ENCODE measurements around the gene MACO1. TPM values are rescaled to one million over a fixed set of nuclear protein-coding genes. Genes with fewer than 3 reads are reported as not detected.

The MACO1 gene
- total and polyA plus RNA-seq, 4 donors: 7.9 to 20.7 (median 13.6) TPM

GRCh38 chr1:25537153-25537831 is 106.6 kb downstream of the MACO1 start:
- 69 to 72% methylated on average over 7 of the region's 7 CpGs for WGBS, 2 donors

GRCh38 chr1:25538191-25538767 is 107.6 kb downstream of the MACO1 start:
- no peak for TF ChIP-seq CTCF (IDR thresholded peaks at IDR 0.05; ENCODE audit: control extremely low read depth, extremely low read depth)
- Histone ChIP-seq H3K9me3 (ENCODE audit: control insufficient read depth in 4 of 4, insufficient read depth in 3 of 4, low read length in 3 of 4) (no peaks in the 10 kb centered on the region), H3K27ac (ENCODE audit: low read depth in 1 of 2, low read length in 1 of 2) (no peak overlapping the region), H3K9ac (ENCODE audit: insufficient read depth in 1 of 2, low read length in 2 of 2) (no peak overlapping the region), H3K36me3 (ENCODE audit: control insufficient read depth in 4 of 4, insufficient read depth in 4 of 4, low read length in 4 of 4) (no peaks in the 10 kb centered on the region), H3K4me1 (ENCODE audit: control insufficient read depth in 5 of 5, insufficient read depth in 5 of 5, low read length in 5 of 5) (no peaks in the 10 kb centered on the region), H3K27me3 (ENCODE audit: control insufficient read depth in 3 of 3, insufficient read depth in 3 of 3, low read length in 2 of 3) (no peaks in the 10 kb centered on the region), H3K4me3 (no peak overlapping the region)
- 79 to 81% methylated on average over 4 of the region's 4 CpGs for whole genome bisulfite sequencing, 2 donors
- no peak for DNase-seq
- ATAC-seq (ENCODE audit: insufficient read depth, low FRiP score): no peak

More at GRCh38 chr1:25537153-25537831, 106.6 kb downstream of the MACO1 start:
- no peak overlapping the region for H3K9ac ChIP-seq (ENCODE audit: insufficient read depth in 1 of 2, low read length in 2 of 2)
- TF ChIP-seq CTCF (IDR thresholded peaks at IDR 0.05; ENCODE audit: control extremely low read depth, extremely low read depth): no peak
- H3K27me3 ChIP-seq (ENCODE audit: control insufficient read depth in 3 of 3, insufficient read depth in 3 of 3, low read length in 2 of 3): no peaks in the 10 kb centered on the region
- no peaks in the 10 kb centered on the region for H3K4me1 ChIP-seq (ENCODE audit: control insufficient read depth in 5 of 5, insufficient read depth in 5 of 5, low read length in 5 of 5)
- no peak overlapping the region for H3K4me3 ChIP-seq
- no peak overlapping the region for H3K27ac ChIP-seq (ENCODE audit: low read depth in 1 of 2, low read length in 1 of 2)
- DNase-seq: no peak
- ATAC-seq (ENCODE audit: insufficient read depth, low FRiP score): no peak
- no peaks in the 10 kb centered on the region for H3K36me3 ChIP-seq (ENCODE audit: control insufficient read depth in 4 of 4, insufficient read depth in 4 of 4, low read length in 4 of 4)
- H3K9me3 ChIP-seq (ENCODE audit: control insufficient read depth in 4 of 4, insufficient read depth in 3 of 4, low read length in 3 of 4): no peaks in the 10 kb centered on the region

- Histone ChIP-seq H3K4me3 (no peak overlapping the region), H3K9me3 (ENCODE audit: control insufficient read depth in 4 of 4, insufficient read depth in 3 of 4, low read length in 3 of 4) (no peaks in the 10 kb centered on the region), H3K4me1 (ENCODE audit: control insufficient read depth in 5 of 5, insufficient read depth in 5 of 5, low read length in 5 of 5) (peaks cover 0 to 11% (median 8%) of the 10 kb centered on the region in 5 donors), H3K27me3 (ENCODE audit: control insufficient read depth in 3 of 3, insufficient read depth in 3 of 3, low read length in 2 of 3) (no peaks in the 10 kb centered on the region), H3K36me3 (ENCODE audit: control insufficient read depth in 4 of 4, insufficient read depth in 4 of 4, low read length in 4 of 4) (no peaks in the 10 kb centered on the region), H3K27ac (ENCODE audit: low read depth in 1 of 2, low read length in 1 of 2) (no peak overlapping the region), H3K9ac (ENCODE audit: insufficient read depth in 1 of 2, low read length in 2 of 2) (no peak overlapping the region)
- ATAC-seq (ENCODE audit: insufficient read depth, low FRiP score) (no peak), DNase-seq (no peak)
- no peak for TF ChIP-seq CTCF (IDR thresholded peaks at IDR 0.05; ENCODE audit: control extremely low read depth, extremely low read depth)
- WGBS, 2 donors: 88 to 90% methylated on average over 13 of the region's 13 CpGs
Observed at GRCh38 chr1:25540750-25541342, 110.1 kb downstream of the MACO1 start.
